GM19372 (cell line): ENCODE data around the gene FAM174A.
"Not testable (repeated sequence)": the region's sequence is repeated elsewhere in the genome, so short reads cannot be mapped to it uniquely, and the experiment has no call there.

Source experiments
- ATAC-seq: cut with Tn5 transposase; IDR thresholded peaks from one replicate; pipeline ENCODE4 v1.9.1; 2021; ENCODE audit warnings: mild to moderate bottlenecking, low read depth, moderate library complexity; ENCODE audit not compliant: unreplicated experiment

The FAM174A gene

DNA sequence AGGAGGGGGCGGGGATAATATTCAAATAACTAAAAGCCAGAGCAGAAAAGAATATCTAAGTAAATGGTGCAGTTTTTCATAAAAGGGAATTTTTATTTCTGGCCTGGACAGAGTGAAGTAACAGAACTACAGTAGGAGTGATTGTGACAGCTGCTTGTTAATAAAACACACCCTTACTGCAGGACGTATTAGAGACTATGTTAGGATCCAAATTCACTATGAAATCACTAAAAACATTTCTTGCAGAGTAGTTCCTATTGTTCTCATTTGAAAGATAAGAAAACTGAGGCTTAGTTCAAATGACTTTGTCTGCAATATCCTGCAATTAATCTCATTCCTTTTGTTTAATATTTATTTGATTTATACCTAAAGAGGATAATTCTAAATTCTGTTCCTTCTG is 39.5 kb downstream of the FAM174A start:
- no peak for ATAC-seq

DNA sequence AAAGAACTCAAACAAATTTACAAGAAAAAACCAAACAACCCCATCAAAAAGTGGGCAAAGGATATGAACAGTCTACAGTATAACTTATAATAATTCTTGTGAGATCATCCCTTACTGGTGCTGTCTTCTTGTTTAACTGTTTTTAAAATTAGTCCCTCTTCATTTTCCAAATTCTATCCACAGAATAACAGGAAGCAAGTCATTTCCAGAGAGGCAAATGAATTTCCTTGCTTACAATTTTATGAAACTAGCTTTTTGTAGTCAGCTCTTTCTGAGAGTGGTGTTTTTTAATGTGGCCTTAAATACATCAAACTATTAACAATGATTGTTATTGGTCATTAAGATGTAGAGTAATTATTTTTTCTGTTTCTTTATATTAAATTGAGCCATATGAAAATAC is 40.6 kb downstream of the FAM174A start:
- no peak for ATAC-seq

GRCh38 chr5:100576217-100576751 is 41.1 kb downstream of the FAM174A start:
- no peak for ATAC-seq

DNA sequence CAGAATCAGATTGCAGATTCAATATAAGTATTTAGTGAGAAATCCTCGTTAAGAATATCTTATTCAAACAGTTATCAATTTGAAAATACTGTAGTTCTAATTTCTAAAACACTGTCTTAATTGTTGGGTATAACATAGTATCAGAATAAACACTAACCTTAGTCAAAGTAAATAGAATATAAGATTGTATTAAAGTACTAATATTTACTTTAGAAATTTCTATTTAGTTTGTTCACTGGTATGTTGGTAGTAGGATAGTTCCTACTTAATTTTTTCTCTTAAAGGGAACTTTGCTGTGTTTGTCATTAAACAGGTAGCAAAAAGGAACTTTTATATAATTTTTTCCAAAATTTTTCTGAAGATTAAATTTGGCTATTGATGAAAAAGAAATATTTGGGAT is 42.3 kb downstream of the FAM174A start:
- no peak for ATAC-seq

DNA sequence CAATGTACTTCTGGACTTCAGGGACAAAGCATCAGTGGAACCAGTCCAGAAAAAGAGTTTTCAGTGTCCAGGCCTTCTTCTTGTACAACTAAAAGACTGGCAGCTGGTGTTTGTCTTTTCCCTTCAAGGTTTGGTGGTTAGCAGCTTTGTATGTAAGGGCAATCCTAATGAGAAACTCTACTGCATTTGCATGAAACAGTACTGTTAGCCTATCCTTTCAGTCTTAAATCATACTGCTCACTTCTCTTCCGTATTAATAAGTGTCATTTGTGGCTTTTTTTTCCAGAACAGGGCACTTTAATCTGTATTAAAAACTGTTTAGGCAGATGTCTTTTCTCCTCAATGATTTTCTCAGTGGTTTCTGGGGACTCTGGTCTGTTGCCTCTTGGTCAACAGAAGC is 48.9 kb downstream of the FAM174A start:
- peak; percentile 97 for ATAC-seq

GRCh38 chr5:100584889-100585288 is 49.7 kb downstream of the FAM174A start:
- ATAC-seq, result no peak

GRCh38 chr5:100590867-100591266 is 55.7 kb downstream of the FAM174A start:
- ATAC-seq, result no peak

- ATAC-seq, result no peak
Observed at GRCh38 chr5:100595152-100595811, 60.1 kb downstream of the FAM174A start.

DNA sequence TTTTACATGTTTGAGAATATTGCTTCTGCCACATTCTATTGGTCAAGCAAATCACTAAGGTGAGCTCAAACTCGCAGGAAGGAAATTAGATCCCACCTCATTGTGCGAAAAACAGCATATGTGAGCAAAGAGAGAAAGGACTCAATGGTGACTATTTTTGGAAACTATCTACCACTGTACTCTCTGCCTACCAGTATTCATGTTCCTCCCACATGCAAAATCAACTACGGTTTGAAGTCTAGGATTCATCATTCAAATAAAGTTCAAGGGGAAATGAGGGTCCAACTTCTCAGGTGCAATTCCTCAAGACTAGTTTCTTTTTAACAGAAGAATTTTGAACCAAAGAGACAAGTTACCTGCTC is 60.6 kb downstream of the FAM174A start:
- no peak for ATAC-seq

DNA sequence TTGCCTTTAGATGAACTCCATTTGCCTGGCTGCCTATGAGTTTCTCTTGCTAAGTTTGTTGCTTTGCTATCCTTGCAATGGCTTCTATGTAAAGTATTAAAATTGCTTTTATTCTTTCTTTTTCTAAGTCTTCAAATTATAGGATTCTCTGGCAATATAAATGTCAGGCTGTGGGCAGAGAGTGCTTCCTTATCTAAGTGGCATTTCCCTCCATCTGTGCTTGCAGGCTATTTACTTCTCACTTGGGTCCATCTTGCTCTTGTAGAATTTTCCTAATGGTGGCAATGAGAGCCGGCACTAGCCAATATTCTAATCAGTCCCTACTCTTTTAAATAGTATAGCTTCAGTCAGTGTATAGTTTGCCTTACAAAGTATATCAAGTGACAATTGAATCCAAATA is 63.3 kb downstream of the FAM174A start:
- no peak for ATAC-seq

GRCh38 chr5:100600298-100600994 is 65.3 kb downstream of the FAM174A start:
- ATAC-seq, result no peak

DNA sequence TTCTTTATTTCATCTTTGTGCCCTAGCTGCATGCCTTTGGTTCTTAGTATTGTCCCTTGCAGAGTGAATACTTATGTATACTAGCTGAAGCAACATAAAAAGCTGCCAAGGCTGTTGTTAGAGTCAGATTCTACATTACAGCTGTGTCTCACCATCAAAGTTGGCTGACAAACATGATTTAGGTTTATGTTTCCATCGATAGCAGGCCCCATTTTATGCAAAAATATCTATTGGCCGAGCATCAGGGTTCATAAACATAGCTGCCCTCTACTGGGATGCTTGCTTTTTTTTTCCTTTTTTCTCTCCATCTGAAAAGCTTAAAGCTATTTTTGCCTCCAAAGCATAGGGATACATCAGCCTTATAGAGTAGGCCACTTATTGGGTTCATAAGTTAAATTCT is 68.0 kb downstream of the FAM174A start:
- no peak for ATAC-seq

GRCh38 chr5:100604021-100604420 is 68.8 kb downstream of the FAM174A start:
- ATAC-seq, result not testable (repeated sequence)

GRCh38 chr5:100609594-100609993 is 74.4 kb downstream of the FAM174A start:
- no peak for ATAC-seq

DNA sequence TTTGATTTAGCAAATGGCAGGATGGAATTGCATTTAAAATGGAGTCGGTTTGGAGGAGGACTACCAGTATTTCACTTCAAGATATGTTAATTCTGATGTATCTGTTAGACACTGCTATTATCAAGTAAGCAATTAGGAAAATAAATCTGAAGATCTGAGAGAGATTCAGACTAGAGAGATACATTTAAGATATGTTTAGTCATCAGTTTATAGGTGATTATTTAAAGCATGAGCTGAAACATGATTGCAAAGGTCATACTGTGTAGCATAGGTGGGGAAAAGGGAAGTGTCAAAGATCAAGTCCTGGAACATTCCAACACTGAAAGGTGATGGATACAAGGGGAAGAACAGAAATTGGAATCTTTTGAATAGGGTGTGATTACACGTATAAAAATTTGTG is 79.1 kb downstream of the FAM174A start:
- ATAC-seq, result no peak

DNA sequence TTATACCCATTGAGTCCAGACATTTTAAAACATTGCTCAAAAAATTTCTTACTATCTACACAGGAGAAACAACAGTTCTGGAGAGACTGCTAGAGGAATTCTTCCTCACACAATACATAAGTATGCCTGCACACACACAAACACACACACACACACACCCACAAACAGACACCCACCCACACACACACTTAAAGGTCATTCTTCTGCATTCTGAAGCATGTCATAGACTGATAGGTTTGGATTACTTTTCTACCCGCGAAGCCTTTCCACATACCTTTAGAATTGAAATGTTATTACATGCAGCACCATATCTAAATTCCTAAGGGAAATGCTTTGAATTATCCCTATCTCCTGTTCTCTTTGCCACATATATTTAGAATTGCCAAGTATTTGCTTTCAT is 80.2 kb downstream of the FAM174A start:
- ATAC-seq, result no peak

GRCh38 chr5:100616291-100616690 is 81.1 kb downstream of the FAM174A start:
- ATAC-seq, result no peak

DNA sequence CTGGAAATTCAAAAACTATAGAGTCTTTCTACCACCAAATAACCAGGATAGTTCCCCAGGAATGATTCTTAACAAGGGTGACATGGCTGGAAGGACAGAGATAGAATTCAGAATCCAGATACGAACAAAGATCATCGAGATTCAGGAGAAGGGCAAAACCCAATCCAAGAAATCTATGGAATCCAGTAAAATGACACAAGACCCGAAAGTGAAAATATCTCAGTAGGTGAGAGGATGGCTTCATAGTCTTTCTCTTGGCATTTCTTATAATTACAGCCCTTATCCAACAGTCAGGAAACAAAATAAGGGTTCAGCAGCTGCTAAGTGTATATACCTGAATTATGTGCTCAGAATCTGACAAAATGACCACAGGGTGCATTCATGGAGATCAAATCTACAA is 81.8 kb downstream of the FAM174A start:
- ATAC-seq, result no peak

GRCh38 chr5:100623719-100624118 is 88.5 kb downstream of the FAM174A start:
- peak; percentile 89 for ATAC-seq

- no peak for ATAC-seq
Observed at GRCh38 chr5:100634937-100635534, 99.9 kb downstream of the FAM174A start.
